Gastrocnemius medialis (tissue), 4 donors: ENCODE data around the gene TEX36. TPM values are rescaled to one million over a fixed set of nuclear protein-coding genes. Genes with fewer than 3 reads are reported as not detected.

Experiments
- ATAC-seq, 2 donors: fragments of 150-250 bp; one replicate each; pipeline ENCODE4 v1.9.1; 2016
- DNase-seq, 2 donors: peaks; one replicate each; pipeline ENCODE4 v3.0.0-alpha.2; 2019
- H3K27ac ChIP-seq, 4 donors: fragments of 200-600 bp; sonication (generic); 1 replicate in 1 of 4; 2 replicates in 3 of 4; pipeline ENCODE4 v1.5.1; 2016 to 2018; ENCODE audit warnings: mild to moderate bottlenecking in 2 of 4, moderate library complexity in 1 of 4
- H3K27me3 ChIP-seq, 3 donors: fragments of 200-600 bp; sonication (generic) in 2 of 3; 1 replicate in 1 of 3; 2 replicates in 2 of 3; pipeline versions ENCODE4 v1.5.1 to v1.6.0; 2016 to 2019; ENCODE audit warnings: mild to moderate bottlenecking in 1 of 3, moderate library complexity in 1 of 3
- H3K36me3 ChIP-seq, 2 donors: fragments of 200-600 bp; sonication (generic) in 1 of 2; one replicate each; pipeline ENCODE4 v1.5.1; 2017 to 2018
- H3K4me1 ChIP-seq, 2 donors: fragments of 200-600 bp; sonication (generic) in 1 of 2; one replicate each; pipeline ENCODE4 v1.5.1; 2016 to 2017; ENCODE audit warnings: mild to moderate bottlenecking in 2 of 2
- H3K4me3 ChIP-seq, 4 donors: fragments of 200-600 bp; sonication (generic) in 3 of 4; 1 replicate in 1 of 4; 2 replicates in 3 of 4; pipeline ENCODE4 v1.5.1; 2016 to 2019; ENCODE audit warnings: mild to moderate bottlenecking in 2 of 4
- H3K9me3 ChIP-seq, 3 donors: fragments of 200-600 bp; sonication (generic) in 2 of 3; 1 replicate in 1 of 3; 2 replicates in 2 of 3; pipeline ENCODE4 v1.5.1; 2016 to 2019
- POLR2A ChIP-seq, 2 donors: fragments of 450-650 bp; IDR thresholded peaks; one replicate each; pipeline ENCODE4 v1.6.1; 2017; ENCODE audit warnings: antibody characterized with exemption in 2 of 2, mild to moderate bottlenecking in 2 of 2, moderate library complexity in 2 of 2
- in situ Hi-C, 4 donors: fragments of 200-750 bp; cut with MboI; loops; one replicate each; pipeline versions ENCODE4 v1.15.0 to v1.8.0; 2017; ENCODE audit warnings: low sequenced_read_pairs in 4 of 4
- intact Hi-C: fragments of 100-400 bp; cut with DNase I; formaldehyde crosslinking; loops from one replicate; pipeline ENCODE4 v1.15.1; 2023; ENCODE audit warnings: low total_unique reads
- total RNA-seq, 4 donors: library from RNA; depleted of rRNA; stranded (reverse); fragments of >200 nt; gene quantifications; one replicate each; pipeline versions ENCODE4 v1.1.0 to v1.2.3, GENCODE V29; 2016
- TF ChIP-seq, protein P1 (sequence below), 5 experiments: fragments of 450-650 bp in 3 of 5; fragments of 200-600 bp in 2 of 5; sonication (generic) in 2 of 5; IDR thresholded peaks in 4 of 5; conservative IDR thresholded peaks in 1 of 5; 1 replicate in 4 of 5; 2 replicates in 1 of 5; pipeline ENCODE4 v1.5.1; 2016 to 2019; ENCODE audit warnings: antibody characterized with exemption in 5 of 5, mild to moderate bottlenecking in 3 of 5, moderate library complexity in 3 of 5

TEX36 gene
- total RNA-seq, 4 donors from 2014 or later: not detected

DNA sequence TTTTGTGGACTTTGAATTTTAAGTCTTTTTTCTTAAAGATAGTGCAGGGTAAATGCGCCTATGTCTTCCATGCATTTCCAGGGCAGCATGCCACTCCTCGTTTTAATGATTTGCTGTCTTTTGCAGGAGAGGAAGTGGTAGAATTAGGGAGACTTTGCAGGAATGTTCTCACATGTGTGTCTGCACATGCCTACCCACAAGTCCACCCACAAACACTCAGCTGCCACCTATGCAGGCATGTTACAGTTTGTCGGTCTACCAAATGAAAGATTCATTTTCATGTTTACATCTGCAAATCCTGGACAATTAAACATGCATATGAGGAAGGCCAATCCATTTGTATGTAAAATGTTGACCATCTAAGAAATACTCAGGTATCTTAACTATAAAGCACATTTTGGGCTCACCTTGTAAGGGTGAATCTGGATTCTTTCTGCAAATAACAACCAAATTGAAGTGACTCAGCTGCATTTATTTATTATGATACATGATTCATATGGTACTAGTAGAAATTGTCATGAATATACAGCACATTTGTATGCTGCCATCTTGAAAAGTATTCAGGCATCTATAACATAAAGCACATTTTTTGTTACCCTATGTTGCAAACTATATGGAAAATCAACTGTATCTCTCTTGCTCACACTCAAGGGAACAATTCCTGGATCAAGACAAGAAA, 4.7 kb upstream of the TEX36 start:
- TF ChIP-seq POLR2A (IDR thresholded peaks at IDR 0.05): no peak
- TF ChIP-seq, protein P1, sequence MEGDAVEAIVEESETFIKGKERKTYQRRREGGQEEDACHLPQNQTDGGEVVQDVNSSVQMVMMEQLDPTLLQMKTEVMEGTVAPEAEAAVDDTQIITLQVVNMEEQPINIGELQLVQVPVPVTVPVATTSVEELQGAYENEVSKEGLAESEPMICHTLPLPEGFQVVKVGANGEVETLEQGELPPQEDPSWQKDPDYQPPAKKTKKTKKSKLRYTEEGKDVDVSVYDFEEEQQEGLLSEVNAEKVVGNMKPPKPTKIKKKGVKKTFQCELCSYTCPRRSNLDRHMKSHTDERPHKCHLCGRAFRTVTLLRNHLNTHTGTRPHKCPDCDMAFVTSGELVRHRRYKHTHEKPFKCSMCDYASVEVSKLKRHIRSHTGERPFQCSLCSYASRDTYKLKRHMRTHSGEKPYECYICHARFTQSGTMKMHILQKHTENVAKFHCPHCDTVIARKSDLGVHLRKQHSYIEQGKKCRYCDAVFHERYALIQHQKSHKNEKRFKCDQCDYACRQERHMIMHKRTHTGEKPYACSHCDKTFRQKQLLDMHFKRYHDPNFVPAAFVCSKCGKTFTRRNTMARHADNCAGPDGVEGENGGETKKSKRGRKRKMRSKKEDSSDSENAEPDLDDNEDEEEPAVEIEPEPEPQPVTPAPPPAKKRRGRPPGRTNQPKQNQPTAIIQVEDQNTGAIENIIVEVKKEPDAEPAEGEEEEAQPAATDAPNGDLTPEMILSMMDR (IDR thresholded peaks at IDR 0.05 in 4 of 5, conservative IDR thresholded peaks at IDR 0.05 in 1 of 5): no peak
- H3K4me3 ChIP-seq: no peak overlapping the region
- ATAC-seq: no peak
- no peaks in the 10 kb centered on the region for H3K4me1 ChIP-seq
- in situ Hi-C loops (no loop called here), intact Hi-C loops (no loop called here)
- no peak for DNase-seq
- H3K27me3 ChIP-seq: peaks cover 0 to 6% (median 3%) of the 10 kb centered on the region in 3 donors
- H3K36me3 ChIP-seq: no peaks in the 10 kb centered on the region
- H3K9me3 ChIP-seq: no peaks in the 10 kb centered on the region
- H3K27ac ChIP-seq: no peak overlapping the region

DNA sequence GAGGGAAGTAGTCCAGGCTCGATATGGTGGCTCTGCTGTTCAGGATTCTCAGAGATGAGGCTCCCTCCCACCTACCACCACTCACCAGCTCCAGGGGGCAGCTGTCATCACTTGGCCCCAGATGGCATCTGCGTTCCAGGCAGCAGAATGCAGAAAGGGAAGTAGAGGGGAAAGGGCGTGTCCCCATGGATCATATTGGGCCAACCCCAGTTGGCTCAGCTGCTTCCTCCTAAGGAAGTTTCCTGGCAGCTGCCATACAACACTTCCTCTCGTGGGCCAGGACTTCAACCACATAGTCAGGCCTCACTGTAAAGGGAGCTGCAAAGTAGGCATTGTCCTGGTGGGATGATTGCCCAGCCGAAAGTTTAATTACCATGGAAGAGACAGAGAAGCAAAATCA, 1.6 kb upstream of the TEX36 start:
- no peak for DNase-seq
- Histone ChIP-seq H3K4me1 (no peaks in the 10 kb centered on the region), H3K9me3 (no peaks in the 10 kb centered on the region), H3K36me3 (no peaks in the 10 kb centered on the region), H3K27ac (no peak overlapping the region), H3K4me3 (no peak overlapping the region), H3K27me3 (no peaks in the 10 kb centered on the region)
- no peak for ATAC-seq
- TF ChIP-seq POLR2A (IDR thresholded peaks at IDR 0.05): no peak
- TF ChIP-seq, protein P1 (IDR thresholded peaks at IDR 0.05 in 4 of 5, conservative IDR thresholded peaks at IDR 0.05 in 1 of 5): no peak
- intact Hi-C loops: no loop called here
- in situ Hi-C loops: no loop called here

GRCh38 chr10:125683821-125684220, 858 bp upstream of the TEX36 start:
- no peaks in the 10 kb centered on the region for H3K9me3 ChIP-seq
- in situ Hi-C loops: no loop called here
- intact Hi-C loops: no loop called here
- H3K27ac ChIP-seq: no peak overlapping the region
- no peaks in the 10 kb centered on the region for H3K4me1 ChIP-seq
- TF ChIP-seq POLR2A (IDR thresholded peaks at IDR 0.05): no peak
- TF ChIP-seq, protein P1 (IDR thresholded peaks at IDR 0.05 in 4 of 5, conservative IDR thresholded peaks at IDR 0.05 in 1 of 5): no peak
- DNase-seq: no peak
- no peaks in the 10 kb centered on the region for H3K36me3 ChIP-seq
- H3K27me3 ChIP-seq: no peaks in the 10 kb centered on the region
- ATAC-seq: no peak
- H3K4me3 ChIP-seq: no peak overlapping the region

- no peak for ATAC-seq
Observed at GRCh38 chr10:125679436-125679835, 3.5 kb downstream of the TEX36 start.

More at GRCh38 chr10:125679436-125679835, 3.5 kb downstream of the TEX36 start:
- H3K27ac ChIP-seq: no peak overlapping the region
- DNase-seq: no peak
- in situ Hi-C loops: no loop called here
- H3K27me3 ChIP-seq: no peaks in the 10 kb centered on the region
- H3K36me3 ChIP-seq: no peaks in the 10 kb centered on the region
- intact Hi-C loops: no loop called here
- peaks cover 0 to 5% (median 3%) of the 10 kb centered on the region in 3 donors for H3K9me3 ChIP-seq
- TF ChIP-seq, protein P1 (IDR thresholded peaks at IDR 0.05 in 4 of 5, conservative IDR thresholded peaks at IDR 0.05 in 1 of 5): no peak
- no peak for TF ChIP-seq POLR2A (IDR thresholded peaks at IDR 0.05)
- no peaks in the 10 kb centered on the region for H3K4me1 ChIP-seq
- no peak overlapping the region for H3K4me3 ChIP-seq
